RCC 7860 (cell line): Measurements from ENCODE around the gene COPG1.

Source experiments
- DNase-seq: peaks from one replicate; pipeline ENCODE4 v3.0.0-alpha.2; 2015; ENCODE audit warnings: low spot score
- FAIRE-seq: peaks from 2 replicates; lab custom pipeline; 2012; peaks lifted over from hg19 to GRCh38; lab: Jason Lieb, UNC

The COPG1 gene

GRCh38 chr3:129313665-129314385 lies 64.4 kb downstream of the COPG1 start:
- peak; percentile 79 for DNase-seq
- FAIRE-seq = peak; percentile 46

- DNase-seq (peak; percentile 82), FAIRE-seq (no peak)
Measured at GRCh38 chr3:129314386-129315222, 65.2 kb downstream of the COPG1 start.

GRCh38 chr3:129315223-129315997 lies 66.0 kb downstream of the COPG1 start:
- FAIRE-seq (no peak), DNase-seq (no peak)

GRCh38 chr3:129315998-129316247 lies 66.5 kb downstream of the COPG1 start:
- DNase-seq (no peak), FAIRE-seq (no peak)

- no peak for FAIRE-seq
- DNase-seq = peak; percentile 60
Measured at GRCh38 chr3:129316248-129317013, 67.0 kb downstream of the COPG1 start.

- FAIRE-seq = no peak
Measured at GRCh38 chr3:129317014-129317771, 67.8 kb downstream of the COPG1 start.

GRCh38 chr3:129317848-129318247 lies 68.4 kb downstream of the COPG1 start:
- FAIRE-seq = no peak
- no peak for DNase-seq

More at GRCh38 chr3:129317014-129317771, 67.8 kb downstream of the COPG1 start:
- no peak for DNase-seq

GRCh38 chr3:129318921-129319320 lies 69.5 kb downstream of the COPG1 start:
- no peak for DNase-seq
- no peak for FAIRE-seq

GRCh38 chr3:129320261-129320660 lies 70.9 kb downstream of the COPG1 start:
- no peak for FAIRE-seq
- no peak for DNase-seq

- FAIRE-seq (no peak), DNase-seq (no peak)
Measured at GRCh38 chr3:129320825-129321487, 71.5 kb downstream of the COPG1 start.

- FAIRE-seq (no peak), DNase-seq (no peak)
Measured at GRCh38 chr3:129321887-129322286, 72.5 kb downstream of the COPG1 start.

GRCh38 chr3:129323651-129324294 lies 74.4 kb downstream of the COPG1 start:
- no peak for FAIRE-seq
- no peak for DNase-seq

GRCh38 chr3:129324855-129325254 lies 75.4 kb downstream of the COPG1 start:
- DNase-seq = no peak

GRCh38 chr3:129325383-129325782 lies 76.0 kb downstream of the COPG1 start:
- DNase-seq (no peak), FAIRE-seq (no peak)

More at GRCh38 chr3:129324855-129325254, 75.4 kb downstream of the COPG1 start:
- FAIRE-seq = no peak

- DNase-seq (no peak), FAIRE-seq (no peak)
Measured at GRCh38 chr3:129326138-129326537, 76.7 kb downstream of the COPG1 start.

- no peak for FAIRE-seq
- no peak for DNase-seq
Measured at GRCh38 chr3:129326595-129326994, 77.2 kb downstream of the COPG1 start.
